ENCODE measurements around the gene HEBP1.

HEBP1 gene

GRCh38 chr12:12990700-12991468 lies 9.2 kb downstream of the HEBP1 start:
- no peak for DNase-seq

GRCh38 chr12:12987421-12987820 lies 12.6 kb downstream of the HEBP1 start:
- no peak for DNase-seq

- no peak for DNase-seq
These were observed 13.2 kb downstream of the HEBP1 start for GRCh38 chr12:12986775-12987331.

- DNase-seq: no peak
These were observed 14.2 kb downstream of the HEBP1 start for GRCh38 chr12:12985817-12986408.

- no peak for DNase-seq
These were observed 15.9 kb downstream of the HEBP1 start for GRCh38 chr12:12984149-12984548.

- DNase-seq: peak; percentile 22
These were observed 16.5 kb downstream of the HEBP1 start for GRCh38 chr12:12983420-12984035.

GRCh38 chr12:12982331-12982730 lies 17.7 kb downstream of the HEBP1 start:
- DNase-seq: no peak

- DNase-seq: no peak
These were observed 20.3 kb downstream of the HEBP1 start for GRCh38 chr12:12979731-12980259.

- no peak for DNase-seq
These were observed 20.9 kb downstream of the HEBP1 start for GRCh38 chr12:12979126-12979525.

- DNase-seq: no peak
These were observed 22.8 kb downstream of the HEBP1 start for GRCh38 chr12:12977231-12977630.

- no peak for DNase-seq
These were observed 23.7 kb downstream of the HEBP1 start for GRCh38 chr12:12976366-12976765.

GRCh38 chr12:12975322-12976077 lies 24.6 kb downstream of the HEBP1 start:
- DNase-seq: no peak

GRCh38 chr12:12974211-12974610 lies 25.9 kb downstream of the HEBP1 start:
- no peak for DNase-seq

GRCh38 chr12:12973019-12973418 lies 27.0 kb downstream of the HEBP1 start:
- DNase-seq: no peak

GRCh38 chr12:12965836-12966235 lies 34.2 kb downstream of the HEBP1 start:
- no peak for DNase-seq

- no peak for DNase-seq
These were observed 35.8 kb downstream of the HEBP1 start for GRCh38 chr12:12964255-12964654.

- DNase-seq: no peak
These were observed 39.3 kb downstream of the HEBP1 start for GRCh38 chr12:12960639-12961209.

- DNase-seq: no peak
These were observed 41.2 kb downstream of the HEBP1 start for GRCh38 chr12:12958886-12959285.

- DNase-seq: no peak
These were observed 45.0 kb downstream of the HEBP1 start for GRCh38 chr12:12954878-12955625.

GRCh38 chr12:12954356-12954755 lies 45.7 kb downstream of the HEBP1 start:
- DNase-seq: no peak

GRCh38 chr12:12952036-12952435 lies 48.0 kb downstream of the HEBP1 start, which contains the start of gene GPRC5D:
Gene GPRC5D, minus strand, starts transcription at chr12:12952170. Its CDS starts 1,786 bp downstream, at chr12:12950384.
- no peak for DNase-seq

GRCh38 chr12:12951504-12951903 lies 48.6 kb downstream of the HEBP1 start:
- no peak for DNase-seq

All from NCI-H1092 treated with DMSO at 0.1 percent for 48 hours (cell line).